HPDE6-E6E7 (cell line): ENCODE results near the gene WDR4.
"Not testable (repeated sequence)": the region's sequence is repeated elsewhere in the genome, so short reads cannot be mapped to it uniquely, and the experiment has no call there.

Source experiments
- DNase-seq: peaks from one replicate; pipeline ENCODE4 v3.0.0; 2011; ENCODE audit warnings: missing footprints; ENCODE audit errors: extremely low spot score

Gene WDR4

DNA sequence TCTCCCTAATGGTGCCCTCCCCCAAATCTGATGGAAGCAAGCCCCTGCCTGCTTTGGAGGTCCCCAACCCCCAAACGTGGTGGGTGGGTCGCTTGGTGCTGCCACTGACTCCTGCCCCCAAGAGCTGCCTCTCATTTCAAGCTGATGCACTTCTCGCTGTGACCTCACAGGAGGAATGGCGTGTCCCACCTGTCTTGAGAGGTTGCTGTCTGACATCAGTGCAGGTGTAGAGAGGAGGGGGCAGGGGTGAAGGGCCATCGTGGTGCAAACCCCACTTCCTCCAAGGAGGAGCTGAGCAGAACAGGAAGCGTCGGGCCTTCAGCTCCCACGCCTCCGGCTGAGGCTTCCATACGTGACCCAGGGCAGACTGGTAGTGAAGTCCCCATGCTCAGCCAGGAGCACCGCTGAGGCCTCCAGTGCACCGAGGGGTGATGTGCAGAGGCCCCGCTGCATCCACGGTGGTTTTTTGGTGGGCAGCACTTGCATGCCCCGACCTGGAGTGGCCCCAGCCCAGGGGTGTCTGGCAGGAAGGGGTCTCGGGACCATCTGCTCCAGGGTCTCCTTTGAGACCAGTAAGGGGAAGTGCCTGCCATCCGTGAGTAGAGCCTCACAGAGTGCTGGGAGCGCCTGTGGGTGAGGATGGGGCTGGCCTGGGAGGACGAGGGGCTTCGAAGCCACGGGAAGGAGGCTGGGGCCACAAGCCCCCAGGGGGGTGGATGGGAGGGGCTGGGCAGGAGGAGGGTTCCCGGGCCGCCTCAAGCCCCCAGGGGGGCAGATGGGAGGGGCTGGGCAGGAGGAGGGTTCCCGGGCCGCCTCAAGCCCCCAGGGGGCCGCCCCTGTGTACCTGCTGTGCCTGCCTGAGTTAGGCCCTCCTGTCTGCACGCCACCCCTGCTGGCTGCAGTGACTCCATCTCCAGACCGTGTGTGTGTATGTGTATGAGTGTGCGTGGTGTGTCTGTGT is 39.8 kb downstream of the WDR4 start:
- no peak for DNase-seq

DNA sequence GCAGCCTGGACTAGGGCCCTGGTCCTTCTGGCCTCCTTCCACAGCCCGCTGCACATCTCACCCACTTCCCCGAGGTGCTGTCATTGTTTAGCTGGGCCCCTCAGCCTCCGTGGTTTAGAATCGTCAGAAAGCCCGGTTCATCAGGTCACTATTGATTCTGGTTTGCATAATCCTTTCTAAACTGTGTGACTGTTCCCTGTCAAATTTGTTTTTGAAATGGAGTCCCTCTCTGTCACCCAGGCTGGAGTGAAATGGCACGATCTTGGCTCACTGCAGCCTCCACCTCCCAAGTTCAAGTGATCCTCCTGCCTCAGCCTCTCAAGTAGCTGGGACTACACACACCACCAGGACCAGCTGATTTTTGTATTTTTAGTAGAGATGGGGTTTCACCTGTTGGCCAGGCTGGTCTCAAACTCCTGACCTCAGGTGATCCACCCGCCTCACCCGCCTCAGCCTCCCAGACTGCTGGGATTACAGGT is 41.1 kb downstream of the WDR4 start:
- DNase-seq: not testable (repeated sequence)

DNA sequence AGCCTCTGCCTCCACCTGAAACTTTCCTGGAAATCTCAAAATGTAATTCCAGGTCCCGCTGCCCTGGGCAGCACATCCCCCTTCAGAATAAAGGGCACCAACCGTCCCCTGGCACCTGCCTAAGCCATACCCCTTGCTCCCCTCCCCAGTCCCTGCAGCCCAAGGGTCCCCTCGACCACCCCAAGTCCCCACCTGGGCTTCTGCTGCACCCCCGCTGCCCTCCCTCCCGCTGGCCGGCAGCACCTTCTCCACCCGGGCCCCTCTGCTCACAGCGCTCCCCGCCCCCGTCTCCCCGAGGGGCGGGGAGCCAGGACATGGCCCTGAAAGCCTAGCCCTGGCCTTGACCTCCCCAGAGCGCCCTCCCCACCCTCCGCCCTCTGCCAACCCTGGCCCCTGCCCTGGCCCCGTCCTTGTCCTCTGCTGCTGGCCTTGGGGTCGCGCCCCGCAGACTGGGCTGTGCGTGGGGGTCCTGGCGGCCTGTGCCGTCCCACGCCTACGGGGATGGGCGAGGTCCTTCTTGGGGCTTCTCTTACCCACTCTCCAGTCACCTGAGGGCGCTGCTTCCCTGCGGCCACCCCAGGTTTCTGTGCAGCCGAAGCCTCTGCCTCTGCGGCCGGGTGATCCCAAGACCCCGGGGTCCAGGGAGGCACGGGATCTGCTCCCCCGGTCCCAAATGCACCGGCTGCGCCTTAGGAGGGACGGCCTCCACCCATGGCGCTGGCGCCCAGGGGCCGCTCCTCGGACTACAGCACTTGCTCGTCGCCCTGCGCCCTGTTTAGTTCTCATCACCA is 41.7 kb downstream of the WDR4 start:
- no peak for DNase-seq

DNA sequence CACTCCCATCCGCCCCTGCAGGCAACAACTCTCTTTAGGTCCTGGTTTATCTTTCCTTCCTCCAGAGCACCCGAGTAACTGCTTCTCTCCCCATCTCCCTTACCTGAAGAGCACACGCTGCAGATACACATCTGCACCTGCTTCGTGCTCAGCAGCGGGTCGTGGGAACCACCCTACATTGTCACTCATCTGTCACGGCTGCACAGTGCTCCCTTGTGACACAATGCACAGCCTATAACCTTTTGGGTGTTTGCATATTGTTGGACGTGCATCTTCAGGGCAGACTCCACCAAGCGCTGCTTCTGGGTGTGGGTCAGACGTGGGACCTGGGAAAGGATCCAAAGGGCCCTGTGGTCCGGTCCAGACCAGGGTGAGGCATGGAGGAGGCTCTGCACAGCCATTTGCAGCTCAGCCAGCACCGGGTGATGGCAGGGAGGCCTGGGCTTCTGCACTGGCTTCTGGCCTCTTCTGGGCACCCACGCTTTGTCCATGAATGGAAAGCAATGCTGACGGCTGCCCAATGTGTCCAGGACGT is 42.5 kb downstream of the WDR4 start:
- no peak for DNase-seq

DNA sequence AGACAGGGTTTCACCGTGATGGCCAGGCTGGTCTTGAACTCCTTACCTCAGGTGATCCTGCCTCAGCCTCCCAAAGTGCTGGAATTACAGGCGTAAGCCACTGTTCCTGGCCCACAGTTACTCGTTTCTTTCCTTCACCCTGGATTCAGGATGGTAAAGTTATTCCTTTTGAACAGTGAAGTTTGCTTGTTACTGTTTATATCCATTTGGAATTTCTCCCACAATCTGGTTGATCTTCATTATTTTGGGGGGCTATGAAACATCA is 43.0 kb downstream of the WDR4 start:
- no peak for DNase-seq

DNA sequence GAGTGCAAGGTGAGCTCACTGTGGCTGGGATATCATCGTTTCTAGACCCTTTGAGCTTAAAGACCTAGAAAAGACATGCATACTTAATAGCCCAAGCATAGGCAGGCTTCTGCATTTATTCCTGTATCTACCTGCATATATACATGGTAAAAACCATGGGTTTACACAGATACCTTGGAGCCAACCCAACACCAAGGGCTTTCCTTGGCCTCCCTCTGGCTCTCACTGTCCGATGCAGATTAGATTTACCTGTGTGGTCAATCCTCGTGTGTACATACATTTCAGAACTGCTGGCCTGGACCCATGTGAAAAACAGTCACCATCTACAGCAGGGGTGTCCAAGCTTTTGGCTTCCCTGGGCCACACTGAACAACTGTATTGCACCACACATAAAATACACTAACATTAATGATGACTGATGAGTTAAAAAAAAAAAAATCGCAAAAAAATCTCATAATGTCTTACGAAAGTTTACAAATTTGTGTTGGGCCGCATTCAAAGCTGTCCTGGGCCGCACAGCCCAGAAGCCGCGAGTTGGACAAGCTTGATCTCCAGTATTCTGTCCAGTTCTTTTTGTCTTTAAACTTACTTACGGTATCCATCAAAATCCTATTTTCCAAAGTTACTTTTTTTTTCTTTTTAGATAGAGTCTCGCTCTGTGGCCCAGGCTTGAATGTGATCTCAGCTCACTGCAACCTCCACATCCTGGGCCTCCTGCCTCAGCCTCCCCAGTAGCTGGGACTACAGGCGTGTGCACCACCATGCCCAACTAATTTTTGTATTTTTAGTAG is 43.5 kb downstream of the WDR4 start:
- no peak for DNase-seq

DNA sequence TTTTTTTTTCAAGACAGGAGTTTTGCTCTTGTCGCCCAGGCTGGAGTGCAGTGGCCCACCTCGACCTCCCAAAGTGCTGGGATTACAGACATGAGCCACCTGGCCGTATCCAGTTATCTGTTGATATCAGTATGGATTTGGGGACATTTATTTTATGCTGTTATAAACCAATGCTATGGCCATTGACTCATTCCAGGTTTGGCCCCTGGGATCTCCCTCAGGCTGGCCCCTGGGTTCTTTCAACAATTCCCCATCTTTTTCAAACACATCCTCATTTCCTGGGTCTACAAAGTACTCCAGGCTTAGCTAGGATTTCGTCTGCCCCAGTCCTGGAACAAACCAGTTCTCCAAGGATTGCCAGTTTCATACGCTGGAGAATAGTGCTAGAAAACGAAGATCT is 44.1 kb downstream of the WDR4 start:
- no peak for DNase-seq

DNA sequence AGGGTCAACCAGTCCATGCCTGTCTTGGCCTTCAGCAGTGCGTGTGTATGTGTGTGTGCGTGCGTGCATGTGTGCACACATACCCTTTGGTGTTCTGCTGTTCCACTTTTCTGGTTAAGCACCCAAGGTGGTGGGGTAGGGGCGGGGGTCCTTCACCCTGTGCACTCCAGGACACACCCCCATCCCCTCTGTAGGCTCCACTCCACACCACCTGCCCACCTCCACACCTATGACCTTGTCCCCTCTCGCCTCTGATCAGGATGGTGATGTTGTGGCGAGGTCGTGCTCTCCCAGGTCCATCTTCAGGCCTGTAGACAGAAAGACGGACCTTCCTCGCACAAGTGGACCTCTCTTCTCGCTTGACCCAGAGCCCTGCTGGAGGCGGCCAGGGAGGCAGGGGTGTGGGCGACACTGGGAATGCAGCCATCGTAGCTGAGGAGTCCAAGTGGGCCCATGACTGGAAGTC is 44.6 kb downstream of the WDR4 start:
- DNase-seq: no peak

DNA sequence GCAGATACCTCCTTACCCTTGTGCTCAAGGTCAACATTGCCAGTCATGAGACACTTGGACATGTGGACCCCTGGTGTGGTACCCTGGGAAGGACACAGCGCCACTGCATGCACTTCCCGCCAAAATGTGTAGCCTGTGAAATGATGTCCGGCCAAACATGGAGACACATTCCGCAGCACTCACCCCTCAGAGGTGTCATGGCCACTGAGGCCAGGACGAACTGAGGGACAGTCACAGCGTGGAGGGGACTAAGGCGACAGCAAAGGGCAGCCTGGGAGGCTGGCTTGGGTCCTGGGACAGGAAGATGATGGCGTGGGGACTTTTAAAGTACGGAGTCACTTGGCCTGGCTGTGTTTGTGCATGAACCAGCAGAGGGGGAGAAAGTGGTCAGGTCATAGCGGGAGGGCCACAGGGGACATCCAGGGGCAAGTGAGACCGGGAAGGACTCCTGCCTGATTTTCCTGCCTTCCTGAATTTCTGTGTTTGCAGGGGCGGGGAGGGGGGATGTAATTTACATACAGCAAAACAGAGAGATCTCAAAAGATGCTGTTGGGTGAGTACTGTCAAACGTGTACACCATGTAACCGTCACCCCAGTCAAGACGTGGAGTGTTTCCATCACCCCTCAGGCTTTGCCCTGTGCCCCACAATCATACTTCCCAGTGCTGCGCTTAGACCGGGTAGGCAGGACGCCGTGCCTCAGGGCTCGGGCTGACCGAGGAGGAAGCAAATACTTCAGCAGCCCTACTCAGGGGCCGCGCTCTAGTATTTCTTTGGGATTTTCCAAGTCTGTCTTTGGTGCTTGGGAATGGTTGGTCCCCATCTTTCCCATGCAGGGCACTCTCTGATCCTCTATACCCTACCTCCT is 45.2 kb downstream of the WDR4 start:
- no peak for DNase-seq

DNA sequence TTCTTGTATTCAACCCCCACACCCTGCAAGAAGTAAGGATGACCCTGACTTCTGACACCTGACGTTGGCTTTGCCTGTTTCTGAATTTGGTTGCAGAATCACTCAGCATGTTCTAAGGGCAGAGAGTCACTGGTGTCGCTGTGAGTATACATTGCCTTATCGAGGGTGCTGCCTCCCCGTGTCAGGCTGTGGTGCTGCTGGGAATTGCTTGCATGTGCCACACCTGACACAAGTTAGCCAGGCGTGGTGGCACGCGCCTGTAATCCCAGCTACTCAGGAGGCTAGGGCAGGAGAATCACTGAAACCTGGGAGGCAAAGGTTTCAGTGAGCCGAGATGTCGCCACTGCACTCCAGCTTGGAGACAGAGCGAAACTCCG is 45.9 kb downstream of the WDR4 start:
- DNase-seq: peak; percentile 35

DNA sequence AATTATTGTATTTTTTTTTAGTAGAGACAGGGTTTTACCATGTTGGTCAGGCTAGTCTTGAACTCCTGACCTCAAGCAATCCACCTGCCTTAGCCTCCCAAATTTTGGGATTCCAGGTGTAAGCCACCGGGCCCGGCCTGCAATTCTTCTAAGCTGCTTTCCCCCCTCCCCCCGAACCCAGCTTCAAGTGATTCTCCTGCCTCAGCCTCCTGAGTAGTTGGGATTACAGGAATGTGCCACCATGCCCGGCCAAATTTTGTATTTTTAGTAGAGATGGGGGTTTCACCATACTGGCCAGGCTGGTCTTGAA is 47.1 kb downstream of the WDR4 start:
- not testable (repeated sequence) for DNase-seq

DNA sequence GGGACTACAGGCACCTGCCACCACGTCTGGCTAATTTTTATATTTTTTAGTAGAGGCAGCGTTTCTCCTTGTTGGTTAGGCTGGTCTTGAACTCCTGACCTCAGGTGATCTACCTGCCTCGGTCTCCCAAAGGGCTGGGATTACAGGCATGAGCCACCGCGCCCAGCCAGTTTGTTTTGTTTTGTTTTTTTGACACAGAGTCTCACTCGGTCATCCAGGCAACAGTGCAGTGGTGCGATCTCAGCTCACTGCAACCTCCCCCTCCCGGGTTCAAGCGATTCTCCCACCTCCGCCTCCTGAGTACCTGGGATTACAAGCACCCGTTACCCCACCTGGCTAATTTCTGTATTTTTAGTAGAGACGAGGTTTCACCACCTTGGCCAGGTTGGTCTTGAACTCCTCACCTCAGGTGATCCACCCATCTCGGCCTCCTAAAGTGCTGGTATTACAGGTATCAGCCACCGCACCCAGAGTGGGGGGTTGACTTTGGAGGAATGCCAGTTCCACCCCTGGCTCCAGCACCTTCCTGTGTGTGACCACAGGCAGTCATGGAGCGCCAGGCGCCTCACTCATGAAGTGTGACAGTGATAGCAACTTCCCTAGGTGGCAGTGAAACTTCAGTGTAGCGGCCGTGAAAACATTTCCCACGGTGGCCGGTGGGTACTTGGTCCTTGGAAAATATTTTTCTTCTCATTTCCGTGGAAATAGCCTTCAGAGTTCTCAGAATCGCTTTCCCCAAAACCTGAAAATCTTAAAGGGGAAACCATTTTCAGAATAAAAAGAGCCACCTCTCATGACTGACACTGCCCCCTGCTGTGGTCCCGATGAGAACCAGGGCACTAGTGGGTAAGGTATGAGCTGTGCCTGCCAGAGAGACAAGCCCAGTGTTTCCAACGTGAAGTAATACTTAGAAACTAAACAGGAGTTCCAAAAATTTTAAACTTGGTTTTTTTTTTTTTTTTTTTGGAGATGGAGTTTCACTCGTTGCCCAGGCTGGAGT is 48.6 kb downstream of the WDR4 start:
- DNase-seq: no peak

DNA sequence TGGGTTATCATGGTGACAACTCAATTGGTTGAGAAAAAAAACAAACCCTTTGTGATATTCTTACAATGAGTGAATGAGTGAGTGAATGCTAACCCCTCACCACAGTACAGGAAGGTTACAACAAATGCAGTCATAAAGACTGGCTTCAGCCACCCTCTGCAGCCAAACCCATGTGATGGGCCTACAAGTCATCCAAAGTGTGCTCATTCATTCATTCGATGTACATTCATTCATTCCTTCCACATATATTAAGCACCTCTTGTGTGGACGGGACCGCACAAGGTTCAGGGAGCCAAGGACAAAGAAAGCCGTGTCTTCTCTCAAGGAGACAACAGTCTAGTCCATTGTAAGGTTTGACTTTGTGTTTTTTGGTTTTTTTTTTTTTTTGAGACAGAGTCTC is 49.4 kb downstream of the WDR4 start:
- DNase-seq: no peak

DNA sequence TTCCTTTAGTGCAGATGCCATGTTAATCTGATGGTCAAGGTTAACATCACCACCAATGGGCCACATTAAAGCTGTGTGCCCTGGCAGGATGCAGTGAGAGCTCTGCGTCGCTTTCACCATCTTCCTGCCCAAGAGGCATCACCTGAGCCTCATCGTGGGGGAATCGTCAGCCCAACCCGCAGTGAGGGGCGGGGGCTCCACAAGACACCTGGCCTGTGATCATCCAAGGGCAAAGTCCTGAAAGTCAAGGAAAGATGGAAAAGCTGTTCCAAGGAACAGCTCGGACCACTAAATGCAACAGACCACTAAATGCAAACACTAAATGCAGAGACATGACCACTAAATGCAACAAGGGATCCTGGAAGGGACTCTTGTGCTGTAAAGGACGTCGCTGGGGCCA is 49.9 kb downstream of the WDR4 start:
- no peak for DNase-seq

DNA sequence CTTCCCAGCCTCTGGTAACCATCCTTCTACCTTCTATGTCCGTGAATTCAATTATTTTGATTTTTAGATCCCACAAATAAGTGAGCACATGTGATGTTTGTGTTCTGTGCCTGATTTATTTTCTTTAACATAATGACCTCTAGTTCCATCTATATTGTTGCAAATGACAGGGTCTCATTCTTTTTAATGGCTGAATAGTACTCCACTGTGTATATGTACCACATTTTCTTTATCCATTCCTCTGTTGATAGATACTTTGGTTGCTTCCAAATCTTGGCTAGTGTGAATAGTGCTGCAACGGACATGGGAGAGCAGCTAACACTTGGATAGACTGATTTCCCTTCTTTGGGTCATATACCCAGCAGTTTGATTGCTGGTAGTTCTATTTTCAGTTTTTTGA is 51.8 kb downstream of the WDR4 start:
- no peak for DNase-seq

DNA sequence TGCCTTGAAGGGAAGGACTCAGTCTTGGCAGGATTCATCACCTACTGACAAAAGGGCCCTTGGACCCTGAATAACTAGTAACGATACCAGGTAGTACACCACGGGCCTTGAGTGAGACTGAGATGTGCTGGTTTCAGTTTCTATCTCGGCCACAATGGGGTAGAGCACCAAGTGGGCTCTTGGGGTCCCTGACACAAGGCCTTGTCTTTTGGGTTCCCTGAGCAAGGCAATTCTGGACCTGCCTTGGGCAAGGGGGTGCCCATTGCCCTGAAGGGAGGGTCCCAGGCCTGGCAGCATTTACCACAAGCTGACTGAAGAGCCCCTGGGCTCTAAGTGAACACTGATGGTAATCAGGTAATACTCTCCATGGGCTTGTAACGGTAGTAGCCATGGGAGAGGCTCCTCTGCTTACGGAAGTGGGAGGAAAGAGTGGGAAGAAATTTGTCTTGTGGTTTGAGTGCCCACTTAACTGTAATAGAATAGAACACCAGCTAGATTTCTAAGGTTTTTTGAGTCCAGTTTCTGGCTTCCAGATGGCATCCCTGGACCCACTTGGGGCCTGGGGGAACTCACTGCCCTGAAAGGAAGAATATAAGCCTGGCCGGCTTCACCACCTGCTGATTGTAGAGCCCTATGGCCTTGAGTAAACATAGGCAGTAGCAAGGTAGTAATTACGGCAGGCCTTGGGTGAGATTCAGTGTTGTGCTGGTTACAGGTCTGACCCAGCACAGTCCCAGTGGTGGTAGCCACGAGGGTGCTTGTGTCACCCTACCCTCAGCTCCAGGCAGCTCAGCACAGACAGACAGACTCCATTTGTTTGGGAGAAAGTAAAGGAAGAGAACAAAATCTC is 58.5 kb downstream of the WDR4 start:
- DNase-seq: no peak

DNA sequence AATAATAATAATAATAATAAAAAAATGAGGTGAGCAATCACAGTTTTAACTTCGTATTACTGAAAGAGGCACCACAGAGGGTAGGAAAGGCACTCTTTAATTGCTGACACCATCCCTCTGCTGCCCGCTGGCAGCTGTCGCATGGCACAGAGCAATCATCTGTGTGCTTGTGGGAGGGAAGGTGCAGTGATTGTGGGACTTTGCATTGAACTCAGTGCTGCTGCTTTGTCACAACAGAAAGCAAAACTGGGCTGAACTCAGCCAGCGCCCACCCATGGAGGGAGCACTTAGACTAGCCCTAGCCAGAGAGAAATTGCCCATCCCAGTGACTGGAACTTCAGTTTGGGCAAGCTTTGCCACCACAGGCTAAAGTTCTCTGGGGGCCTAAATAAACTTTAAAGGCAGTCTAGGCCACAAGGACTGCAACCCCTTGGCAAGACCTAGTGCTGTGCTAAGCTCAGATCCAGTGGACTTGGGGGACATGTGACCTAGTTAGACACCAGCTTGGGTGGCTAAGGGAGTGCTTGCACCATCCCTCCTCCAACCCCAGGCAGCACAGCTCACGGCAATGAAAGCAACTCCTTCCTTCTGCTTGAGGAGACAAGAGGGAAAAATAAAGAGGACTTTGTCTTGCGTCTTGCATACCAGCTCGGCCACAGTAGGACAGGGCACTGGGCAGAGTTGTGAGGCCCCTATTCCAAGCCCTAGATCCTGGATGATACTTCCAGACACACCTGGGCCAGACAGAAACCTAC is 59.3 kb downstream of the WDR4 start:
- DNase-seq: no peak

DNA sequence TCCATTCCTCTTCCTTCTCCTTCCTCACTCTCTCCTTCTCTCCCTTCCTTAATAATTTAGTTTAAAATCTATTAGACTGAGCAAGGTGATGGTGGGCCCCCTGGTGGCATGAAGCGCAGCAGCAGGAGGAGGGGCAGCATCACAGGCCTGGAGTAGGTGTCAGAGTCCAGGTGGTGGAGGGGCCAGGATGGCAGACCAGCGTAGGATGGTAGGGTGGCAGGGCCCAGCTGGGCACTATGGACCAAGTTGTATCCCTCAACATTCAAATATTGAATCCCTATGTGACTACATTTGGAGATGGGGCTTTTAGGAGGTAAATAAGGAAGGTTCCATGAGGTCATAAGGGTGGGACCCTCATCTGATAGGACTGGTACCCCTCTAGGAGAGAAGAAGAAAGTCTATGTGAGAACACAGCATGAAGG is 61.0 kb downstream of the WDR4 start:
- DNase-seq: no peak
